ENCODE measurements around the gene SPSB2. TPM values are rescaled to one million over a fixed set of nuclear protein-coding genes. Genes with fewer than 3 reads are reported as not detected.
A peak's percentile ranks its signal among the peaks of the same experiment; 100 is the strongest.

The SPSB2 gene
- total RNA-seq, 3 donors from 2014 or later: 9.0 to 13.4 (median 12.7) TPM

GRCh38 chr12:6827982-6828780, 44.9 kb downstream of the SPSB2 start, which contains the start of gene P3H3:
P3H3 (plus strand) TSS chr12:6828407; CDS start chr12:6828441, 34 bp downstream.
- Histone ChIP-seq H3K4me3 (peak within 1 kb of the TSS; percentile 62 to 88 (median 84)), H3K9me3 (no peaks in the 10 kb centered on the region), H3K36me3 (no peaks in the 10 kb centered on the region), H3K4me1 (peaks cover 0 to 14% of the 10 kb centered on the region in 2 donors), H3K27me3 (peaks cover 5 to 12% of the 10 kb centered on the region in 2 donors), H3K27ac (peak within 1 kb of the TSS; percentile 76 to 89)
- intact Hi-C loops (cut with DNase I; ENCODE audit: low total_unique reads): loop anchor here (10.0 kb wide), 1 partner anchor 213 kb away; no protein-coding TSS in a partner anchor
- DNase-seq (ENCODE audit: low spot score in 2 of 2): no peak
- no peak for TF ChIP-seq POLR2AphosphoS5 (IDR thresholded peaks at IDR 0.05)
- TF ChIP-seq, protein P1, sequence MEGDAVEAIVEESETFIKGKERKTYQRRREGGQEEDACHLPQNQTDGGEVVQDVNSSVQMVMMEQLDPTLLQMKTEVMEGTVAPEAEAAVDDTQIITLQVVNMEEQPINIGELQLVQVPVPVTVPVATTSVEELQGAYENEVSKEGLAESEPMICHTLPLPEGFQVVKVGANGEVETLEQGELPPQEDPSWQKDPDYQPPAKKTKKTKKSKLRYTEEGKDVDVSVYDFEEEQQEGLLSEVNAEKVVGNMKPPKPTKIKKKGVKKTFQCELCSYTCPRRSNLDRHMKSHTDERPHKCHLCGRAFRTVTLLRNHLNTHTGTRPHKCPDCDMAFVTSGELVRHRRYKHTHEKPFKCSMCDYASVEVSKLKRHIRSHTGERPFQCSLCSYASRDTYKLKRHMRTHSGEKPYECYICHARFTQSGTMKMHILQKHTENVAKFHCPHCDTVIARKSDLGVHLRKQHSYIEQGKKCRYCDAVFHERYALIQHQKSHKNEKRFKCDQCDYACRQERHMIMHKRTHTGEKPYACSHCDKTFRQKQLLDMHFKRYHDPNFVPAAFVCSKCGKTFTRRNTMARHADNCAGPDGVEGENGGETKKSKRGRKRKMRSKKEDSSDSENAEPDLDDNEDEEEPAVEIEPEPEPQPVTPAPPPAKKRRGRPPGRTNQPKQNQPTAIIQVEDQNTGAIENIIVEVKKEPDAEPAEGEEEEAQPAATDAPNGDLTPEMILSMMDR (IDR thresholded peaks at IDR 0.05): no peak
- no peak for TF ChIP-seq POLR2A (IDR thresholded peaks at IDR 0.05)

- intact Hi-C loops (cut with DNase I; ENCODE audit: low total_unique reads): loop anchor here (10.0 kb wide), 1 partner anchor 213 kb away; no protein-coding TSS in a partner anchor
- H3K4me3 ChIP-seq: peak overlapping the region in 2 of 3 donors; percentile 84 to 88
- H3K27me3 ChIP-seq: peaks cover 5 to 14% of the 10 kb centered on the region in 2 donors
- DNase-seq (ENCODE audit: low spot score in 2 of 2): peak; percentile 74 to 76
- no peaks in the 10 kb centered on the region for H3K36me3 ChIP-seq
- no peak for TF ChIP-seq POLR2AphosphoS5 (IDR thresholded peaks at IDR 0.05)
- TF ChIP-seq POLR2A (IDR thresholded peaks at IDR 0.05): no peak
- TF ChIP-seq, protein P1 (IDR thresholded peaks at IDR 0.05): no peak
- peaks cover 0 to 14% of the 10 kb centered on the region in 2 donors for H3K4me1 ChIP-seq
- no peaks in the 10 kb centered on the region for H3K9me3 ChIP-seq
- peak overlapping the region; percentile 60 to 89 for H3K27ac ChIP-seq
These were observed 45.6 kb downstream of the SPSB2 start for GRCh38 chr12:6827437-6827911.

- DNase-seq (ENCODE audit: low spot score in 2 of 2): no peak
- H3K36me3 ChIP-seq: no peaks in the 10 kb centered on the region
- H3K4me3 ChIP-seq: peak overlapping the region in 1 of 3 donors; percentile 88
- TF ChIP-seq POLR2AphosphoS5 (IDR thresholded peaks at IDR 0.05): no peak
- TF ChIP-seq, protein P1 (IDR thresholded peaks at IDR 0.05): no peak
- TF ChIP-seq POLR2A (IDR thresholded peaks at IDR 0.05): no peak
- intact Hi-C loops (cut with DNase I; ENCODE audit: low total_unique reads): loop anchor here (10.0 kb wide), 1 partner anchor 212 kb away; no protein-coding TSS in a partner anchor
- peaks cover 5 to 18% of the 10 kb centered on the region in 2 donors for H3K27me3 ChIP-seq
- no peaks in the 10 kb centered on the region for H3K9me3 ChIP-seq
- H3K4me1 ChIP-seq: peaks cover 0 to 14% of the 10 kb centered on the region in 2 donors
- H3K27ac ChIP-seq: peak overlapping the region; percentile 60 to 89
These were observed 46.2 kb downstream of the SPSB2 start for GRCh38 chr12:6826734-6827436.

- Histone ChIP-seq H3K27me3 (peaks cover 5 to 19% of the 10 kb centered on the region in 2 donors), H3K36me3 (no peaks in the 10 kb centered on the region), H3K4me3 (no peak overlapping the region), H3K9me3 (no peaks in the 10 kb centered on the region), H3K4me1 (peaks cover 0 to 14% of the 10 kb centered on the region in 2 donors), H3K27ac (peak overlapping the region in 1 of 2 donors; percentile 89)
- intact Hi-C loops (cut with DNase I; ENCODE audit: low total_unique reads): loop anchor here (10.0 kb wide), 1 partner anchor 211 kb away; no protein-coding TSS in a partner anchor
- no peak for DNase-seq (ENCODE audit: low spot score in 2 of 2)
- TF ChIP-seq POLR2AphosphoS5 (IDR thresholded peaks at IDR 0.05): no peak
- TF ChIP-seq, protein P1 (IDR thresholded peaks at IDR 0.05): no peak
- TF ChIP-seq POLR2A (IDR thresholded peaks at IDR 0.05): no peak
These were observed 46.9 kb downstream of the SPSB2 start for GRCh38 chr12:6826125-6826733.

Measured in breast epithelium (tissue), 4 donors.